Stimulated activated naive CD4-positive, alpha-beta T cell (primary cell): Measurements from ENCODE around the gene TBP.

Experiments used
- DNase-seq, 6 experiments: peaks; one replicate each; lab custom pipeline; 2025; lab: John Stamatoyannopoulos, UW

Gene TBP

GRCh38 chr6:170535004-170535403, 19.2 kb upstream of the TBP start:
- DNase-seq: no peak

- DNase-seq: no peak
Observed at GRCh38 chr6:170536671-170537070, 17.5 kb upstream of the TBP start.

GRCh38 chr6:170537329-170537728, 16.8 kb upstream of the TBP start:
- DNase-seq: no peak

DNA sequence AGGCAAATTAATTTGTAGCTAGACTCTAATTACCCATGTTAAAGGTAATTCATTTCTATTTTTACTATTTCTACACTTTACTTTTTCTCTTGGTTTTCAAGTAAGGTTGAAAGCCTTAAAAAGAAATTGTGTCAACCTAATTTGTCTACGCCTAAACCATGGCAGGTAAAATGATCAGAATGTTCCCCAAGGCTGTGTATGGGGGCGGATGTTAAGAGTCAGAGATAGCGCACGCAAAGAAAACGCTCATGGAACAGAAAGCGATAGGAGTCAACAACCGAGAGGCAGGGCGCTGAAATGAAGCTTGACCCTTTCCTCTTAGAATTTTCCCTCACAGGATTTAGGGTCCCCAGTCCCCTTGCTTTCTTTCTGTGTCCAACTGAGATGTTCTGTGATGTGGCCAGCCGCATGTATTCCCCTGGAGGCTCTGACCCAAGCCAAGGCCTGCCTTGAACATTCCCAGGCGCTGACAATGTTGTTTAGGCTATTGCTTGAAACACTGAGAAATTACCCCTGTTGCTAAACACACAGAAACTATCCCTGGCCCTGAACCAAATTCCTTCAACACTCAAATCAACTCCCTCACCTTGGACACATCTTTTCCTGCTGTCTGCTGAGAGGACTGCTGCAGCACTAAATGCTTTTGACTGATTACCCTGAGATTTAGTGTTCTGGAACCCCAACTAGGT, 12.0 kb upstream of the TBP start:
- DNase-seq: no peak

- DNase-seq: no peak
Observed at GRCh38 chr6:170545405-170545804, 8.8 kb upstream of the TBP start.

DNA sequence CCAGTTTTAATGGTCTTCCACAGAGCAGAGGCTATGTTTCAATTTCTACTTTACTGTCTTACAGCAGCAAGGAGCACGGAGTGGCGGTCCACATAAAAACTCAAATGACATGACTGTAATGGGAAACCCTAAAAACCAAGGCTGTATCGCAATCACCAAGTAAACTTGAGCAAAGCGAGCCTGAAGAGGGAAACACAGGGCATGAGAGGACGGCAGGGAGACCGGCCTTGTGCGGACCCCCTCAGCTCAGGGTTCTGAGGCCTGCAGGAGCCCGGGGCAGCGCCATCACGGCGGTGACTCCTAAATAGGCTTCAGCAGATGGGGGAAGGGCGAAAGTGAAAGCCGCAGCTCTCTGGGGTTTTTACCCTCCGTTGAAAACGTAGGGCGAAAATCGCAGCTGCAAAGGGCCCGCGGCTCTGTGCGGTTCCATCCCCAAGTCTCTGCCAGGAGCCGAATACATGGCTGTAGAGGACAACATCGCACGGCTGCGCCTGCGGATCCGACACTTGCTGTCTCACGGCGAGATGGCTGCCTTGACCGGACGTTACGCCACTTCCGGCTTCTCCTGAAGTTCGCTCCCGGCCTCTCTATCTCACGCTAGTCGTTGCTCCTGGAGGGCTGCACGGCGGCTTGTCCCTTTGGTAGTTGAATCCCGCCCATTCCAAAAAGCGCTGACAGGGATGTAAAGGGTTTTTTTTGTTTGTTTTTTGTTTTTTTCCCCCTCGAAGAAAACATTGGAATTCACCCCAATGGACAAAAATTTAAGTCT, 1.2 kb upstream of the TBP start, which contains the start of gene PSMB1:
PSMB1 (minus strand) TSS at position 543 of the 769 bp plus-strand sequence; CDS start at position 478, 65 bp downstream.
- peak; percentile 26 to 77 (median 64) for DNase-seq

DNA sequence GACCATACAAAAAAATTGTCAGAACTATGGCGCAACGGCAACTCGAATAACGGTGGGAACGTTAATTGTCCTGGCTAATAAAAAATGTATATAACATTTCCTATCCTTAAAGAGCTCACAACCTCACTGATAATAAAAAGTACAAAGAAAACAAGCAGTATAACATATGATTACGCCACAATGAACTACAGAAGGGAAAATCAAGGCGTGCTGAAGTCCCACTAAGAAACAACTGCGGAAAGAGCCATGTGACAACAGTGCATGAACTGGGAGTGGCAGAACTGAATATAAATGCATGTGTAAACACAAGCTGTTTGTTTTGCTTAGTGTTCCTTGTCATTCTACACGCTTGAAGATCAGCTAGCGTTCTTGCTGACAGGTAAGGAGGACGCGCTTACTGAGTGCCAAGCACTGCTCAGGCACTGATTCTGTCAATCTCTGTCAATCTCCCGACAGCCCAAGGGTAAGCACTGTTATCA, 596 bp upstream of the TBP start:
- peak in 4 of 6 experiments; percentile 59 to 91 (median 76) for DNase-seq

GRCh38 chr6:170554796-170555137, 598 bp downstream of the TBP start:
- no peak for DNase-seq

DNA sequence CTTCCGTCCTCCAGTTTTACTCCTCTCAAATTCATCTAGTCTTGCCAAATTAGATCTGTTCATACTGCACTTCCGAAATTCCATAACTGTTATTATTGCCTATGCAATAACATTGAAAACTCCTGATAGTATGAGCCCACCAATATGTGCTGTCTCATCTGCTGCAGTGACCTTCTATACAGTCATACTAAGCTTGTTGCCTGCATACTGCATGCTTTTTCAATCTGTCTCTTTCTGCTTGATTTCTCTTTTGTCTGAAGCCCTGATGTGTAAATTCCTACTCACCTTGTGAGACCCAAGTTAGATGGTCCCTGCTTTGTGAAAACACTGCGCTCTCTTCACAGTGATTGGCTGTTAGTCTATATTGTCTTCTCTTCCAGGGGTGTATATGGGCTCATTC, 1.1 kb downstream of the TBP start:
- no peak for DNase-seq

DNA sequence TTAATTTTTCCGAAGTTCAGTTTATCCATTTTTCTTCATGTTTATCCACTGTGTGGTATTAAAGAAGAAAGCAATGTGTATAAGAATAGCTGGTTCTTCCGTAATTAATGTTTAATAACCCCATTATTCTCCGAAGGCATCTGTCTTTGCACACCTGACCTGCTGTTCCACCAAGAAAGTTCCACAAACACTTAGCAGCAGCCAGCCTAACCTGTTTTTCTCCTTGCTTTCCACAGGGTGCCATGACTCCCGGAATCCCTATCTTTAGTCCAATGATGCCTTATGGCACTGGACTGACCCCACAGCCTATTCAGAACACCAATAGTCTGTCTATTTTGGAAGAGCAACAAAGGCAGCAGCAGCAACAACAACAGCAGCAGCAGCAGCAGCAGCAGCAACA, 7.4 kb downstream of the TBP start:
- no peak for DNase-seq

DNA sequence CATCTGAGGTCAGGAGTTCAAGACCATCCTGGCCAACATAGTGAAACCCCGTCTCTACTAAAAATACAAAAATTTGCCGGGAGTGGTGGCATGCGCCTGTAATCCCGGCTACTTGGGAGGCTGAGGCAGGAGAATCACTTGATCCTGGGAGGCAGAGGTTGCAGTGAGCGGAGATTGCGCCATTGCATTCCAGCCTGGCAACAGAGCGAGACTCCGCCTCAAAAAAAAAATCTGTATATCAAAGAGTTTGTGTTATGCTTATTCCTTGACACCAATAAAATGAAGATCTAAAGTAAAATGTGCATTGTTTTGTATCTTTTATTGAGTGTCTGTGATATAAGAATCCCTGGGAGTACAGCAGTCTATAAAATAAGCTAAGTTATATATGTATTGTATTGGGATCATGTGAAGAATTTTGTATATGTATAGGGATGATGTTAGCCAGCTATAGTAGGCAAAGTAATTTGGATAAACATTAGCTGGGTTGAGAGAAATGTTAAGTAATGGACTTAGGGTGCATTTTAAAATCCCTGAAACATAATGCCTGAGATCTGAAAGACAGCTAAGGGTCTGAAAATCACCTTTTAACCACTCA, 10.9 kb downstream of the TBP start:
- no peak for DNase-seq

- no peak for DNase-seq
Observed at GRCh38 chr6:170572704-170573466, 18.7 kb downstream of the TBP start.

DNA sequence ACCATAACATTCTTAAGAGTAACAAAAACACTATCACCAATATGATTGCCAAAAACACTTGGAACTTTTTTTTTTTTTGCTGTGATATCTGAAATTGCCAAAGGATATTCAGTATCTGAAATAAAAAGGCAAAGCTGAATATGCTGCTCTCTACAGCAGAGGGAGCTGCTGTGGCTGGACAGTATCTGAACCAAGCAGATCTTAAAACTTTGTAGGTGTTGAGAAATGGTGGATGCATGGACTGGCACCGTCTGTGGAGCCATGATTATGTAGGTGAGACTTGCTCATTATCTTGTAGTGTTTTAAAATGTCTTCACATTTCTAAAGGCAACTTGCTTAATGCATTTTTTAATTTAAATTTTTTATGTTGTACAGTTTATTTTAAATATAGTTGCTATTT, 21.1 kb downstream of the TBP start:
- DNase-seq: no peak

DNA sequence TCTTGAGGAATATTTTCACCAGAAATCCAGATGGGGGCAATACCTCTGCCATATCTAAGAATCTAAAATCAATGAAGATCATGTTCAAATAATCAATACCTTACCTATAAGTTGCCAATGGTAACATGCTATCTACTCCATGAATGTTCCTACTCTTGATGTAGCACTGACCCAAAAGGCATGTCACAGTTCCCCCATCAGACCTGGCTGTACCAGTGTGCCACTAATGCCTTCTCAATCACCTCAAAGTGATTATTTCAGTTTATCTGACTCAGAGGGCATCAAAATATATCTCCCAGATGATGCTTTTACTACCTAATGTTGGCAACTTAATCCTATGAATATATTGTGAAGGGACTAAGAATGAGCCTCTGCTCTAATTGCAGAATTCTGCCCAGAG, 24.7 kb downstream of the TBP start:
- DNase-seq: no peak

DNA sequence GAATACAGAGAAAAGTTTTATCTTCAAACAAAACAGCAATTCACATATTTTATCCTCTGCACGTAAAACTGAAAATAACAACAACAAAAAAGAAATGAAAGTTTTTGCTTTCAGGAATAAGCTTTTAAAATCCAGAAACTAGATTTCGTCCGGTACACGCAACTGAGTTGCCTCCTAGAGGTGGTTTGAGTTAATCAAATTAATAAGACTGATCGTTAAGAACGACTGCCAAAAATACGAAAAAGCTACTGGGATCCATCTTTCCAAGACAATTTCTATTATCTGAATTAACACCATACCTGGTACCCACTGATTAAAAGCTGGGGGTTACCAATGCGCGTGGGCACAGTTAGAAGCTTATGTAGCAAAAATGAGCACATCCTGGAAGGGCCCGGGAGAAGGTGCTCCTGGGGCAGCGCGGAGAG, 29.6 kb downstream of the TBP start:
- no peak for DNase-seq

DNA sequence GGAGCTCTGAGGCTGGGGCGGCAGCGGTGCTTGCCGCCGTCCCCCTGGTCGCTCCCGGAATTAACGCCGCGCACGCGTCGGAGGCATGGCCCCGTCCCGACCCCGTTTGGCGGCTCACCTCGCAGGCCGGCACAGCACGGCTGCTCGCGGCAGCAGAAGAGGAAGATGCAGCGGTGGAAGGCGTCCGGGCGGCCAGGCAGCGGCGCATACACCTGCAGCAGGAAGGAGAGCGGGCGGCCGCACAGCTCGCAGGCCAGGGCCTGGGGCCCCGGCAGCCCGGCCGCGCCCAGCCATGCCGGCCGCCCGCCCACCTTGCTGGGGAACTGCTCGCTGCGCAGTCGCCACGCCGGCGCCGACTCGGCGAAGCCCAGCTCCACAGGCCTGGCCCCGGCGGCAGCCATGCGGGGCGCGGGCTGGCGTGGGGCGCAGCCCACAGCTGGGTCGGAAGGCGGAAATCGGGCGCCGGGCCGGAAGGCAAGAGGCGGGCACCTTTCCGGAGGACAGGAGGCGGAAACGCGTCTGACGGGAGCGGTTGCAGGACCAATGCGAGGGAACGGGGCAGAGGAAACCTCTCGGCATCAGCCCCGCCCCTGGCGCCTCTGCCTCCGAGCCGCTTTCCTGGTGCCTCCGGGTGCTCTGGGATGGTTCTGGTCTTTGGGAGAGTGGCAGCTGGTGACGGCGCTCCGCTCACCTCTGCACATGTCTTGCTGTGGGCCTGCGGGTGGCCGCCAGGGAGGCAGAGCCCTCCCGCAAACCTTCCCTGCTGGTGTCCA, 30.2 kb downstream of the TBP start, which contains the start of gene PDCD2:
PDCD2 (minus strand) TSS at position 457 of the 773 bp plus-strand sequence; CDS start at position 401, 56 bp downstream.
- DNase-seq: peak; percentile 84 to 90 (median 88)

- no peak for DNase-seq
Observed at GRCh38 chr6:170584954-170585498, 30.9 kb downstream of the TBP start.

GRCh38 chr6:170590725-170591124, 36.6 kb downstream of the TBP start:
- DNase-seq: no peak

GRCh38 chr6:170596426-170596825, 42.3 kb downstream of the TBP start:
- no peak for DNase-seq

DNA sequence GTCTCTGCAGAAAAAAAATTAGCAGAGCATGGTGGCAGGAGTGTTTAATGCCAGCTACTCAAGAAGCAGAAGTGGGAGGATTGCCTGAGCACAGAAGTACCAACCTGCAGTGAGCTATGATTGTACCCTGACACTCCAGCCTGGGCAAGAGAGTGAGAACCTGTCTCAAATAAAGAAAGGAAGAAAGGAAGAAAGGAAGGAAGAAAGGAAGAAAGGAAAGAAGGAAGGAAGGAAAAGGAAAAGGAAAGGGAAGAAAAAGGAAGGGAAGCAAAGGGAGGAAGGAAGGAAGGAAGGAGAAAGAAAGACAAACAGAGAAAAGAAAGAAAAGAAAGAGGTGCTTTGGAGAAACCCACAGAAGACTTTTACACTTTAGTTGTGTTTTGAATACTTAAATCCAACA, 43.1 kb downstream of the TBP start:
- DNase-seq: no peak
